ENCODE results near the gene PROSER3. TPM values are rescaled to one million over a fixed set of nuclear protein-coding genes. Genes with fewer than 3 reads are reported as not detected.
A peak's percentile ranks its signal among the peaks of the same experiment; 100 is the strongest.

Gene PROSER3
- total and polyA plus RNA-seq, 2 donors (not counting 1 experiment from before 2014, with no cell fraction given): 26.0 to 61.0 TPM

GRCh38 chr19:35776102-35776788 lies 18.3 kb downstream of the PROSER3 start:
- Histone ChIP-seq H3K27me3 (replicated peaks in 1 of 4; ENCODE audit: control extremely low read depth in 1 of 4, control insufficient read depth in 3 of 4, insufficient read depth in 4 of 4, low read length in 3 of 4) (no peaks in the 10 kb centered on the region), H3K4me3 (ENCODE audit: control extremely low read depth in 1 of 5, extremely low read depth in 1 of 5, insufficient read depth in 1 of 5, low read depth in 2 of 5, low read length in 4 of 5) (peak overlapping the region in 4 of 5 experiments; percentile 52 to 68 (median 60)), H3K79me2 (ENCODE audit: control insufficient read depth, insufficient read depth, low read length) (peaks cover 4% of the 10 kb centered on the region), H4K20me1 (ENCODE audit: control insufficient read depth, insufficient read depth, low read length, poor library complexity, severe bottlenecking) (no peaks in the 10 kb centered on the region), H3K27ac (ENCODE audit: low read length in 2 of 2) (no peak overlapping the region), H3K36me3 (replicated peaks in 1 of 2; ENCODE audit: control extremely low read depth in 1 of 2, control insufficient read depth in 1 of 2, extremely low read depth in 1 of 2, insufficient read depth in 2 of 2, low read length in 1 of 2) (peaks cover 0 to 2% of the 10 kb centered on the region in 2 experiments), H3K4me2 (replicated peaks; ENCODE audit: low read depth, low read length, poor library complexity, severe bottlenecking) (peak overlapping the region; percentile 90), H2AFZ (ENCODE audit: insufficient read depth, low read depth, low read length, poor library complexity, severe bottlenecking) (peak overlapping the region; percentile 73), H3K9me3 (ENCODE audit: control extremely low read depth in 1 of 3, control insufficient read depth in 2 of 3, insufficient read depth in 1 of 3, low read length in 2 of 3) (no peaks in the 10 kb centered on the region), H3K9ac (ENCODE audit: low read length) (peak overlapping the region; percentile 62), H3K4me1 (ENCODE audit: control insufficient read depth in 2 of 2, insufficient read depth in 2 of 2, low read length in 2 of 2) (peaks cover 10 to 16% of the 10 kb centered on the region in 2 donors)
- WGBS (ENCODE audit: insufficient coverage): 68% methylated on average over 12 of the region's 13 CpGs
- intact Hi-C loops (cut with micrococcal nuclease): no loop called here
- POLR2A ChIA-PET: interaction anchor here (0.6 kb wide), 1 partner anchor 566 kb away, joined by 4 read pairs; no protein-coding TSS in a partner anchor
- Mint-ChIP-seq H3K4me1 (peaks cover 10% of the 10 kb centered on the region), H3K27me3 (no peaks in the 10 kb centered on the region), H3K4me3 (peak overlapping the region; percentile 76), H3K9me3 (ENCODE audit: insufficient read depth) (no peaks in the 10 kb centered on the region), H3K27ac (no peak overlapping the region)
- CTCF ChIA-PET: no interaction called here
- ATAC-seq (ENCODE audit: low read depth): no peak
- TF ChIP-seq EZH2 (IDR thresholded peaks at IDR 0.05; ENCODE audit: borderline replicate concordance, insufficient read depth, low read depth, low read length, poor library complexity, severe bottlenecking) (no peak), CTCF (IDR thresholded peaks at IDR 0.05) (no peak)
- no peak for DNase-seq

- H4K20me1 ChIP-seq (ENCODE audit: control insufficient read depth, insufficient read depth, low read length, poor library complexity, severe bottlenecking): no peaks in the 10 kb centered on the region
- no peaks in the 10 kb centered on the region for H3K27me3 ChIP-seq (replicated peaks in 1 of 4; ENCODE audit: control extremely low read depth in 1 of 4, control insufficient read depth in 3 of 4, insufficient read depth in 4 of 4, low read length in 3 of 4)
- peaks cover 4% of the 10 kb centered on the region for H3K79me2 ChIP-seq (ENCODE audit: control insufficient read depth, insufficient read depth, low read length)
- POLR2A ChIA-PET: no interaction called here
- H3K27ac Mint-ChIP-seq: no peak overlapping the region
- WGBS (ENCODE audit: insufficient coverage): 90% methylated on average over 18 of the region's 19 CpGs
- no peak for TF ChIP-seq EZH2 (IDR thresholded peaks at IDR 0.05; ENCODE audit: borderline replicate concordance, insufficient read depth, low read depth, low read length, poor library complexity, severe bottlenecking)
- no peak for TF ChIP-seq CTCF (IDR thresholded peaks at IDR 0.05)
- intact Hi-C loops (cut with micrococcal nuclease): no loop called here
- H2AFZ ChIP-seq (ENCODE audit: insufficient read depth, low read depth, low read length, poor library complexity, severe bottlenecking): no peak overlapping the region
- no peaks in the 10 kb centered on the region for H3K9me3 Mint-ChIP-seq (ENCODE audit: insufficient read depth)
- no peak overlapping the region for H3K27ac ChIP-seq (ENCODE audit: low read length in 2 of 2)
- peaks cover 10 to 16% of the 10 kb centered on the region in 2 donors for H3K4me1 ChIP-seq (ENCODE audit: control insufficient read depth in 2 of 2, insufficient read depth in 2 of 2, low read length in 2 of 2)
- no peak overlapping the region for H3K4me3 ChIP-seq (ENCODE audit: control extremely low read depth in 1 of 5, extremely low read depth in 1 of 5, insufficient read depth in 1 of 5, low read depth in 2 of 5, low read length in 4 of 5)
- no peaks in the 10 kb centered on the region for H3K9me3 ChIP-seq (ENCODE audit: control extremely low read depth in 1 of 3, control insufficient read depth in 2 of 3, insufficient read depth in 1 of 3, low read length in 2 of 3)
- DNase-seq (no peak), ATAC-seq (ENCODE audit: low read depth) (no peak)
- no peak overlapping the region for H3K4me2 ChIP-seq (replicated peaks; ENCODE audit: low read depth, low read length, poor library complexity, severe bottlenecking)
- H3K4me3 Mint-ChIP-seq: peak overlapping the region; percentile 61
- peaks cover 0 to 2% of the 10 kb centered on the region in 2 experiments for H3K36me3 ChIP-seq (replicated peaks in 1 of 2; ENCODE audit: control extremely low read depth in 1 of 2, control insufficient read depth in 1 of 2, extremely low read depth in 1 of 2, insufficient read depth in 2 of 2, low read length in 1 of 2)
- peaks cover 10% of the 10 kb centered on the region for H3K4me1 Mint-ChIP-seq
- H3K27me3 Mint-ChIP-seq: no peaks in the 10 kb centered on the region
- CTCF ChIA-PET: interaction anchor here (0.5 kb wide), 1 partner anchor 273 kb away, joined by 3 read pairs; no protein-coding TSS in a partner anchor
- H3K9ac ChIP-seq (ENCODE audit: low read length): no peak overlapping the region
Observed at GRCh38 chr19:35777086-35777841, 19.3 kb downstream of the PROSER3 start.

Measured in B cell (primary cell).